HepG2 (cell line): ENCODE measurements around the gene RASL12.

Source experiments
- DR1 ChIP-seq: sonication (generic); formaldehyde crosslinking; IDR thresholded peaks from 2 replicates; pipeline ENCODE4 v1.8.0; 2021; ENCODE audit warnings: mild to moderate bottlenecking, missing genetic modification reagents, inconsistent platforms
- NCOA1 ChIP-seq: sonication (generic); formaldehyde crosslinking; IDR thresholded peaks from 2 replicates; pipeline ENCODE4 v1.9.0; 2021; ENCODE audit warnings: missing genetic modification reagents
- NFATC3 ChIP-seq: sonication (generic); formaldehyde crosslinking; IDR thresholded peaks from 2 replicates; pipeline ENCODE4 v1.5.1; 2020; ENCODE audit warnings: mild to moderate bottlenecking, missing genetic modification reagents
- POLR2A ChIP-seq, 2 experiments: IDR thresholded peaks; 2 replicates each; pipeline ENCODE4 v1.6.1; 2011; ENCODE audit warnings: low read depth in 2 of 2, low read length in 2 of 2, mild to moderate bottlenecking in 1 of 2, moderate library complexity in 1 of 2; ENCODE audit not compliant: insufficient read depth in 1 of 2
- REST ChIP-seq, 2 experiments: IDR thresholded peaks; 2 replicates each; pipeline ENCODE4 v1.6.1; 2011 to 2012; ENCODE audit warnings: low read length in 2 of 2, borderline replicate concordance in 1 of 2, low read depth in 1 of 2, mild to moderate bottlenecking in 1 of 2, moderate library complexity in 1 of 2
- SP2 ChIP-seq: sonication (generic); formaldehyde crosslinking; IDR thresholded peaks from 2 replicates; pipeline ENCODE4 v1.5.1; 2020; ENCODE audit warnings: mild to moderate bottlenecking, missing genetic modification reagents
- TFE3 ChIP-seq: IDR thresholded peaks from 2 replicates; pipeline ENCODE4 v1.6.1; 2016
- ZBTB7A ChIP-seq: sonication (generic); formaldehyde crosslinking; IDR thresholded peaks from 2 replicates; pipeline ENCODE4 v1.8.0; 2022; ENCODE audit warnings: mild to moderate bottlenecking, missing genetic modification reagents
- ZNF563 ChIP-seq: sonication (generic); formaldehyde crosslinking; IDR thresholded peaks from 2 replicates; pipeline ENCODE4 v1.8.0; 2022; ENCODE audit warnings: mild to moderate bottlenecking, moderate library complexity, missing genetic modification reagents
- TF ChIP-seq, protein P1 (sequence below): sonication (generic); formaldehyde crosslinking; IDR thresholded peaks from 2 replicates; pipeline ENCODE4 v1.5.0; 2020; ENCODE audit warnings: mild to moderate bottlenecking, missing genetic modification reagents, moderate library complexity
- TF ChIP-seq, protein P2 (sequence below): fragments of 450-650 bp; IDR thresholded peaks from 2 replicates; pipeline ENCODE4 v1.6.1; 2017; ENCODE audit warnings: mild to moderate bottlenecking
- TF ChIP-seq, protein P3 (sequence below): sonication (generic); formaldehyde crosslinking; conservative IDR thresholded peaks from 2 replicates; pipeline ENCODE4 v1.8.0; 2022; ENCODE audit warnings: low read depth, missing genetic modification reagents

DNA sequence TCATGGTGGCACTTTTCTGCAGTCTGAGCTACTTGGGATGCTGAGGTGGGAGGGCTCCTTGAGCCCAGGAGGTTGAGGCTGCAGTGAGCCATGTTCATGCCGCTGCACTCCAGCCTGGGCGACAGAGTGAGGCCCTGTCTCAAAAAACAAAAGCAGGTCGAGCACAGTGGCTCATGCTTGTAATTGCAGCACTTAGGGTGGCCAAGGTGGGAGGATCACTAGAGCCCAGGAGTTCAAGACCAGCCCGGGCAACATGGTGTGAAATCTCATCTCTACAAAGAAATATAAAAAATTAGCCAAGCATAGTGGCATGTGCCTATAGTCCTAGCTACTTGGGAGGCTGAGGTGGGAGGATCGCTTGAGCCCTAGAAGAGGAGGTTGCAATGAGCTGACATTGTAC lies 37.2 kb upstream of the RASL12 start:
- TF ChIP-seq ZNF563 (CRISPR knock-in tag) (no peak), REST (IDR thresholded peaks at IDR 0.05; ENCODE audit: borderline replicate concordance in 1 of 2, low read depth in 1 of 2, low read length in 2 of 2) (no peak), ZBTB7A (CRISPR knock-in tag) (no peak), NCOA1 (no peak), POLR2A (IDR thresholded peaks at IDR 0.05; ENCODE audit: insufficient read depth in 1 of 2, low read depth in 2 of 2, low read length in 2 of 2) (no peak), NFATC3 (no peak), TFE3 (CRISPR knock-in tag) (no peak), SP2 (no peak), DR1 (no peak)
- TF ChIP-seq, protein P1, sequence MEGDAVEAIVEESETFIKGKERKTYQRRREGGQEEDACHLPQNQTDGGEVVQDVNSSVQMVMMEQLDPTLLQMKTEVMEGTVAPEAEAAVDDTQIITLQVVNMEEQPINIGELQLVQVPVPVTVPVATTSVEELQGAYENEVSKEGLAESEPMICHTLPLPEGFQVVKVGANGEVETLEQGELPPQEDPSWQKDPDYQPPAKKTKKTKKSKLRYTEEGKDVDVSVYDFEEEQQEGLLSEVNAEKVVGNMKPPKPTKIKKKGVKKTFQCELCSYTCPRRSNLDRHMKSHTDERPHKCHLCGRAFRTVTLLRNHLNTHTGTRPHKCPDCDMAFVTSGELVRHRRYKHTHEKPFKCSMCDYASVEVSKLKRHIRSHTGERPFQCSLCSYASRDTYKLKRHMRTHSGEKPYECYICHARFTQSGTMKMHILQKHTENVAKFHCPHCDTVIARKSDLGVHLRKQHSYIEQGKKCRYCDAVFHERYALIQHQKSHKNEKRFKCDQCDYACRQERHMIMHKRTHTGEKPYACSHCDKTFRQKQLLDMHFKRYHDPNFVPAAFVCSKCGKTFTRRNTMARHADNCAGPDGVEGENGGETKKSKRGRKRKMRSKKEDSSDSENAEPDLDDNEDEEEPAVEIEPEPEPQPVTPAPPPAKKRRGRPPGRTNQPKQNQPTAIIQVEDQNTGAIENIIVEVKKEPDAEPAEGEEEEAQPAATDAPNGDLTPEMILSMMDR (CRISPR knock-in tag), result no peak
- TF ChIP-seq, protein P2, sequence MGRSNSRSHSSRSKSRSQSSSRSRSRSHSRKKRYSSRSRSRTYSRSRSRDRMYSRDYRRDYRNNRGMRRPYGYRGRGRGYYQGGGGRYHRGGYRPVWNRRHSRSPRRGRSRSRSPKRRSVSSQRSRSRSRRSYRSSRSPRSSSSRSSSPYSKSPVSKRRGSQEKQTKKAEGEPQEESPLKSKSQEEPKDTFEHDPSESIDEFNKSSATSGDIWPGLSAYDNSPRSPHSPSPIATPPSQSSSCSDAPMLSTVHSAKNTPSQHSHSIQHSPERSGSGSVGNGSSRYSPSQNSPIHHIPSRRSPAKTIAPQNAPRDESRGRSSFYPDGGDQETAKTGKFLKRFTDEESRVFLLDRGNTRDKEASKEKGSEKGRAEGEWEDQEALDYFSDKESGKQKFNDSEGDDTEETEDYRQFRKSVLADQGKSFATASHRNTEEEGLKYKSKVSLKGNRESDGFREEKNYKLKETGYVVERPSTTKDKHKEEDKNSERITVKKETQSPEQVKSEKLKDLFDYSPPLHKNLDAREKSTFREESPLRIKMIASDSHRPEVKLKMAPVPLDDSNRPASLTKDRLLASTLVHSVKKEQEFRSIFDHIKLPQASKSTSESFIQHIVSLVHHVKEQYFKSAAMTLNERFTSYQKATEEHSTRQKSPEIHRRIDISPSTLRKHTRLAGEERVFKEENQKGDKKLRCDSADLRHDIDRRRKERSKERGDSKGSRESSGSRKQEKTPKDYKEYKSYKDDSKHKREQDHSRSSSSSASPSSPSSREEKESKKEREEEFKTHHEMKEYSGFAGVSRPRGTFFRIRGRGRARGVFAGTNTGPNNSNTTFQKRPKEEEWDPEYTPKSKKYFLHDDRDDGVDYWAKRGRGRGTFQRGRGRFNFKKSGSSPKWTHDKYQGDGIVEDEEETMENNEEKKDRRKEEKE, result no peak
- TF ChIP-seq, protein P3, sequence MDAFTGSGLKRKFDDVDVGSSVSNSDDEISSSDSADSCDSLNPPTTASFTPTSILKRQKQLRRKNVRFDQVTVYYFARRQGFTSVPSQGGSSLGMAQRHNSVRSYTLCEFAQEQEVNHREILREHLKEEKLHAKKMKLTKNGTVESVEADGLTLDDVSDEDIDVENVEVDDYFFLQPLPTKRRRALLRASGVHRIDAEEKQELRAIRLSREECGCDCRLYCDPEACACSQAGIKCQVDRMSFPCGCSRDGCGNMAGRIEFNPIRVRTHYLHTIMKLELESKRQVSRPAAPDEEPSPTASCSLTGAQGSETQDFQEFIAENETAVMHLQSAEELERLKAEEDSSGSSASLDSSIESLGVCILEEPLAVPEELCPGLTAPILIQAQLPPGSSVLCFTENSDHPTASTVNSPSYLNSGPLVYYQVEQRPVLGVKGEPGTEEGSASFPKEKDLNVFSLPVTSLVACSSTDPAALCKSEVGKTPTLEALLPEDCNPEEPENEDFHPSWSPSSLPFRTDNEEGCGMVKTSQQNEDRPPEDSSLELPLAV, result no peak
